HEK293 (cell line): ENCODE measurements around the gene PPP2R5D.

Experiments
- CTCF ChIA-PET: fragments of 350-600 bp; formaldehyde crosslinking; extraction: SDS; loops from one replicate; lab custom pipeline; 2021; ENCODE audit warnings: antibody characterized with exemption; lab: Yijun Ruan, JAX
- POLR2A ChIA-PET: fragments of 300-600 bp; formaldehyde crosslinking; extraction: SDS; loops from one replicate; lab custom pipeline; 2020; ENCODE audit warnings: antibody characterized with exemption, inconsistent platforms; lab: Yijun Ruan, JAX
- H3K27ac ChIP-seq: fragments of 200-500 bp; sonication (Bioruptor generic); 2 replicates; pipeline ENCODE4 v1.5.1; 2014; ENCODE audit warnings: low read depth, low read length, control low read depth, inconsistent platforms; ENCODE audit errors: extremely low read depth
- H3K36me3 ChIP-seq, 2 experiments: fragments of 200-500 bp in 1 of 2; sonication (Bioruptor generic) in 1 of 2; 1 replicate in 1 of 2; 2 replicates in 1 of 2; pipeline ENCODE4 v1.5.1; 2014 to 2017; ENCODE audit warnings: inconsistent platforms in 2 of 2, low read length in 2 of 2; ENCODE audit not compliant: control insufficient read depth in 2 of 2, insufficient read depth in 1 of 2
- H3K4me1 ChIP-seq: fragments of 200-500 bp; sonication (Bioruptor generic); 2 replicates; pipeline ENCODE4 v1.5.1; 2014; ENCODE audit warnings: mild to moderate bottlenecking, low read length, inconsistent platforms; ENCODE audit not compliant: control insufficient read depth, insufficient read depth
- H3K4me3 ChIP-seq: 2 replicates; pipeline ENCODE4 v1.5.1; 2011; ENCODE audit warnings: low read depth, mild to moderate bottlenecking, control low read depth, low read length, moderate library complexity
- H3K9me3 ChIP-seq: fragments of 200-500 bp; sonication (Bioruptor generic); 2 replicates; pipeline ENCODE4 v1.5.1; 2014; ENCODE audit warnings: low read depth, low read length, inconsistent platforms; ENCODE audit not compliant: control insufficient read depth, insufficient read depth
- BCL11A ChIP-seq: fragments of 450-650 bp; formaldehyde crosslinking; IDR thresholded peaks from 2 replicates; pipeline ENCODE4 v1.5.1; 2016; ENCODE audit warnings: low read depth, missing biosample characterization, missing genetic modification characterization
- EGR2 ChIP-seq: fragments of 450-650 bp; formaldehyde crosslinking; IDR thresholded peaks from 2 replicates; pipeline ENCODE4 v1.5.1; 2016; ENCODE audit warnings: low read depth, missing biosample characterization, missing genetic modification characterization
- GLIS1 ChIP-seq: fragments of 450-650 bp; formaldehyde crosslinking; IDR thresholded peaks from 2 replicates; pipeline ENCODE4 v1.5.1; 2016; ENCODE audit warnings: missing biosample characterization, missing genetic modification characterization
- OSR2 ChIP-seq: fragments of 450-650 bp; formaldehyde crosslinking; IDR thresholded peaks from 2 replicates; pipeline ENCODE4 v1.5.1; 2016; ENCODE audit warnings: missing biosample characterization, missing genetic modification characterization
- ZBTB21 ChIP-seq: fragments of 450-650 bp; formaldehyde crosslinking; IDR thresholded peaks from 2 replicates; pipeline ENCODE4 v1.5.1; 2017; ENCODE audit warnings: missing biosample characterization, missing genetic modification characterization
- ZNF10 ChIP-seq: fragments of 450-650 bp; formaldehyde crosslinking; IDR thresholded peaks from 2 replicates; pipeline ENCODE4 v1.5.1; 2017; ENCODE audit warnings: missing biosample characterization, missing genetic modification characterization
- ZNF132 ChIP-seq: fragments of 450-650 bp; formaldehyde crosslinking; IDR thresholded peaks from 2 replicates; pipeline ENCODE4 v1.5.1; 2017; ENCODE audit warnings: missing biosample characterization, missing genetic modification characterization, borderline replicate concordance
- ZNF133 ChIP-seq: fragments of 450-650 bp; formaldehyde crosslinking; IDR thresholded peaks from 2 replicates; pipeline ENCODE4 v1.5.1; 2016; ENCODE audit warnings: missing biosample characterization, missing genetic modification characterization
- ZNF174 ChIP-seq: fragments of 450-650 bp; formaldehyde crosslinking; IDR thresholded peaks from 2 replicates; pipeline ENCODE4 v1.5.0; 2017; ENCODE audit warnings: missing biosample characterization, mild to moderate bottlenecking, missing genetic modification characterization
- ZNF2 ChIP-seq: fragments of 450-650 bp; formaldehyde crosslinking; IDR thresholded peaks from 2 replicates; pipeline ENCODE4 v1.5.1; 2016; ENCODE audit warnings: missing biosample characterization, missing genetic modification characterization
- ZNF223 ChIP-seq: fragments of 450-650 bp; formaldehyde crosslinking; IDR thresholded peaks from 2 replicates; pipeline ENCODE4 v1.5.1; 2016; ENCODE audit warnings: missing biosample characterization, missing genetic modification characterization
- ZNF239 ChIP-seq: fragments of 450-650 bp; formaldehyde crosslinking; IDR thresholded peaks from 2 replicates; pipeline ENCODE4 v1.5.1; 2016; ENCODE audit warnings: missing biosample characterization, missing genetic modification characterization
- ZNF335 ChIP-seq: fragments of 450-650 bp; formaldehyde crosslinking; conservative IDR thresholded peaks from 2 replicates; pipeline ENCODE4 v1.5.1; 2016; ENCODE audit warnings: missing biosample characterization, missing genetic modification characterization
- ZNF48 ChIP-seq: fragments of 450-650 bp; formaldehyde crosslinking; IDR thresholded peaks from 2 replicates; pipeline ENCODE4 v1.5.1; 2016; ENCODE audit warnings: missing biosample characterization, missing genetic modification characterization
- ZNF558 ChIP-seq: fragments of 450-650 bp; formaldehyde crosslinking; IDR thresholded peaks from 2 replicates; pipeline ENCODE4 v1.5.1; 2016; ENCODE audit warnings: missing biosample characterization, missing genetic modification characterization
- ZNF585B ChIP-seq: fragments of 450-650 bp; formaldehyde crosslinking; IDR thresholded peaks from 2 replicates; pipeline ENCODE4 v1.5.1; 2016; ENCODE audit warnings: missing biosample characterization, missing genetic modification characterization
- ZNF600 ChIP-seq: fragments of 450-650 bp; formaldehyde crosslinking; IDR thresholded peaks from 2 replicates; pipeline ENCODE4 v1.5.1; 2016; ENCODE audit warnings: missing biosample characterization, missing genetic modification characterization
- ZNF658 ChIP-seq: fragments of 450-650 bp; formaldehyde crosslinking; IDR thresholded peaks from 2 replicates; pipeline ENCODE4; 2016; ENCODE audit warnings: missing biosample characterization, missing genetic modification characterization
- ZNF707 ChIP-seq: fragments of 450-650 bp; formaldehyde crosslinking; IDR thresholded peaks from 2 replicates; pipeline ENCODE4 v1.5.1; 2016; ENCODE audit warnings: missing biosample characterization, missing genetic modification characterization
- ZNF747 ChIP-seq: fragments of 450-650 bp; formaldehyde crosslinking; IDR thresholded peaks from 2 replicates; pipeline ENCODE4 v1.5.1; 2016; ENCODE audit warnings: missing biosample characterization, missing genetic modification characterization
- ZNF837 ChIP-seq: fragments of 450-650 bp; formaldehyde crosslinking; IDR thresholded peaks from 2 replicates; pipeline ENCODE4 v1.5.1; 2016; ENCODE audit warnings: missing biosample characterization, missing genetic modification characterization
- TF ChIP-seq, protein P1 (sequence below): fragments of 450-650 bp; formaldehyde crosslinking; IDR thresholded peaks from 2 replicates; pipeline ENCODE4 v1.5.1; 2016; ENCODE audit warnings: missing biosample characterization, missing genetic modification characterization
- TF ChIP-seq, protein P2 (sequence below): fragments of 450-650 bp; formaldehyde crosslinking; IDR thresholded peaks from 2 replicates; pipeline ENCODE4 v1.5.1; 2017; ENCODE audit warnings: missing biosample characterization, missing genetic modification characterization
- TF ChIP-seq, protein P3 (sequence below): fragments of 450-650 bp; formaldehyde crosslinking; IDR thresholded peaks from 2 replicates; pipeline ENCODE4 v1.5.1; 2017; ENCODE audit warnings: missing biosample characterization, missing genetic modification characterization
- TF ChIP-seq, protein P4 (sequence below): fragments of 450-650 bp; formaldehyde crosslinking; IDR thresholded peaks from 2 replicates; pipeline ENCODE4 v1.5.1; 2016; ENCODE audit warnings: missing biosample characterization, missing genetic modification characterization
- TF ChIP-seq, protein P5 (sequence below): fragments of 450-650 bp; formaldehyde crosslinking; IDR thresholded peaks from 2 replicates; pipeline ENCODE4 v1.5.1; 2016; ENCODE audit warnings: missing biosample characterization, missing genetic modification characterization
- TF ChIP-seq, protein P6 (sequence below): fragments of 450-650 bp; formaldehyde crosslinking; IDR thresholded peaks from 2 replicates; pipeline ENCODE4 v1.5.1; 2016; ENCODE audit warnings: missing biosample characterization, missing genetic modification characterization

The PPP2R5D gene

DNA sequence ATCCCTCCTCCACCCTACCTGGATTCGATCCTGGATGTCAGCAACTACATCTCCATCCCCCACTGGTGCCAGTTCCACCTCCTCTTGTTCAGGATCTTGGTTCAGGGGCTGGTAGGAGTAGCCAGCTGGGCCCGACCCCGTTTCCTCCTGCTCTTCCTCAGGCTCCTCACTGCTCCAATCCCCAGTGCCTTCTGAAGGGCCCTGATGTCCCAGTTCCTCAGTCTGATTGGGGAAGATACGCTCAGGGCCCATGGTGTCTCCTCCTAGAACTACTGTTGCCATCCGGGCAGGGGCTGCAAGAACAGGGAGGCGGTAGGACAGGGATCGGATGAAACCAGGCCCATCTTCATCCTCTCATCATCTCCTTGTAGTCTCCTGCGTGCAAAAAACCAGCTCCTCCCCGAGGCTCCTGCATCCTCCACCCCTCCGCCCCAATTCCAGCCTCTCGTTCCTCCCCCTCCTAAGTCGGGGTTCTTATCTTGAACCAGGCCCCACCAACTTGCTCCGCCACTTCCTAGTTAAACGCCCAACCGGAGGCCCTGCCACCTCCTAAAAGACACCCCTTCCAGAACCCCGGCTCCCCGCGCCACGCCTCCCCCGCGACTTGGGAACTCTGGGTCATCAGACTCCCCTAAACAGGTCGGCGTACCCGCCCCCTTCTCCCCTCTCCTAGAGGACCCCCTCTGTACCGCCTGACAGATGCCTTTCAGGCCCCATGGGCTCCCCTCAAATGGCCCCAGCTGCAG, 28.9 kb downstream of the PPP2R5D start:
- Histone ChIP-seq H3K36me3 (peaks cover 25 to 71% of the 10 kb centered on the region in 2 experiments), H3K4me1 (peaks cover 12% of the 10 kb centered on the region), H3K9me3 (no peaks in the 10 kb centered on the region), H3K27ac (peak overlapping the region; percentile 76), H3K4me3 (peak overlapping the region; percentile 70)
- CTCF ChIA-PET: interaction anchor here (0.6 to 2.6 kb wide), 5 partner anchors 8 to 351 kb away, joined by 3 to 14 read pairs (median 4); no protein-coding TSS in a partner anchor
- POLR2A ChIA-PET: interaction anchor here (0.6 to 4.6 kb wide), 28 partner anchors 10 to 1180 kb away, joined by 3 to 66 read pairs (median 6); partner anchors contain the start of genes CNPY3, CUL7, CUL9 and KLC4
- TF ChIP-seq ZNF707 (tag by site-specific recombination) (no peak), GLIS1 (tag by site-specific recombination) (no peak), ZNF48 (tag by site-specific recombination) (no peak), ZNF585B (tag by site-specific recombination) (no peak), ZNF2 (tag by site-specific recombination) (no peak), OSR2 (no peak), ZNF837 (tag by site-specific recombination) (no peak), BCL11A (no peak), ZNF658 (tag by site-specific recombination) (no peak), ZNF132 (tag by site-specific recombination) (no peak), ZNF239 (tag by site-specific recombination) (no peak), ZNF335 (tag by site-specific recombination) (peak; percentile 73), ZNF747 (tag by site-specific recombination) (no peak), ZNF558 (no peak), ZBTB21 (peak; percentile 45; the same call in 1 of the 2 replicates), ZNF600 (tag by site-specific recombination) (peak; percentile 32; the same call in 1 of the 2 replicates), ZNF174 (no peak), ZNF133 (tag by site-specific recombination) (no peak), ZNF10 (no peak; the same call in 1 of the 2 replicates), ZNF223 (no peak), EGR2 (tag by site-specific recombination) (peak; percentile 12; the same call in 1 of the 2 replicates)
- TF ChIP-seq, protein P1, sequence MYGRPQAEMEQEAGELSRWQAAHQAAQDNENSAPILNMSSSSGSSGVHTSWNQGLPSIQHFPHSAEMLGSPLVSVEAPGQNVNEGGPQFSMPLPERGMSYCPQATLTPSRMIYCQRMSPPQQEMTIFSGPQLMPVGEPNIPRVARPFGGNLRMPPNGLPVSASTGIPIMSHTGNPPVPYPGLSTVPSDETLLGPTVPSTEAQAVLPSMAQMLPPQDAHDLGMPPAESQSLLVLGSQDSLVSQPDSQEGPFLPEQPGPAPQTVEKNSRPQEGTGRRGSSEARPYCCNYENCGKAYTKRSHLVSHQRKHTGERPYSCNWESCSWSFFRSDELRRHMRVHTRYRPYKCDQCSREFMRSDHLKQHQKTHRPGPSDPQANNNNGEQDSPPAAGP: peak; percentile 42; the same call in 1 of the 2 replicates
- TF ChIP-seq, protein P2, sequence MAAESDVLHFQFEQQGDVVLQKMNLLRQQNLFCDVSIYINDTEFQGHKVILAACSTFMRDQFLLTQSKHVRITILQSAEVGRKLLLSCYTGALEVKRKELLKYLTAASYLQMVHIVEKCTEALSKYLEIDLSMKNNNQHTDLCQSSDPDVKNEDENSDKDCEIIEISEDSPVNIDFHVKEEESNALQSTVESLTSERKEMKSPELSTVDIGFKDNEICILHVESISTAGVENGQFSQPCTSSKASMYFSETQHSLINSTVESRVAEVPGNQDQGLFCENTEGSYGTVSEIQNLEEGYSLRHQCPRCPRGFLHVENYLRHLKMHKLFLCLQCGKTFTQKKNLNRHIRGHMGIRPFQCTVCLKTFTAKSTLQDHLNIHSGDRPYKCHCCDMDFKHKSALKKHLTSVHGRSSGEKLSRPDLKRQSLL: no peak; the same call in 1 of the 2 replicates
- TF ChIP-seq, protein P3, sequence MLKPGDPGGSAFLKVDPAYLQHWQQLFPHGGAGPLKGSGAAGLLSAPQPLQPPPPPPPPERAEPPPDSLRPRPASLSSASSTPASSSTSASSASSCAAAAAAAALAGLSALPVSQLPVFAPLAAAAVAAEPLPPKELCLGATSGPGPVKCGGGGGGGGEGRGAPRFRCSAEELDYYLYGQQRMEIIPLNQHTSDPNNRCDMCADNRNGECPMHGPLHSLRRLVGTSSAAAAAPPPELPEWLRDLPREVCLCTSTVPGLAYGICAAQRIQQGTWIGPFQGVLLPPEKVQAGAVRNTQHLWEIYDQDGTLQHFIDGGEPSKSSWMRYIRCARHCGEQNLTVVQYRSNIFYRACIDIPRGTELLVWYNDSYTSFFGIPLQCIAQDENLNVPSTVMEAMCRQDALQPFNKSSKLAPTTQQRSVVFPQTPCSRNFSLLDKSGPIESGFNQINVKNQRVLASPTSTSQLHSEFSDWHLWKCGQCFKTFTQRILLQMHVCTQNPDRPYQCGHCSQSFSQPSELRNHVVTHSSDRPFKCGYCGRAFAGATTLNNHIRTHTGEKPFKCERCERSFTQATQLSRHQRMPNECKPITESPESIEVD: no peak
- TF ChIP-seq, protein P4, sequence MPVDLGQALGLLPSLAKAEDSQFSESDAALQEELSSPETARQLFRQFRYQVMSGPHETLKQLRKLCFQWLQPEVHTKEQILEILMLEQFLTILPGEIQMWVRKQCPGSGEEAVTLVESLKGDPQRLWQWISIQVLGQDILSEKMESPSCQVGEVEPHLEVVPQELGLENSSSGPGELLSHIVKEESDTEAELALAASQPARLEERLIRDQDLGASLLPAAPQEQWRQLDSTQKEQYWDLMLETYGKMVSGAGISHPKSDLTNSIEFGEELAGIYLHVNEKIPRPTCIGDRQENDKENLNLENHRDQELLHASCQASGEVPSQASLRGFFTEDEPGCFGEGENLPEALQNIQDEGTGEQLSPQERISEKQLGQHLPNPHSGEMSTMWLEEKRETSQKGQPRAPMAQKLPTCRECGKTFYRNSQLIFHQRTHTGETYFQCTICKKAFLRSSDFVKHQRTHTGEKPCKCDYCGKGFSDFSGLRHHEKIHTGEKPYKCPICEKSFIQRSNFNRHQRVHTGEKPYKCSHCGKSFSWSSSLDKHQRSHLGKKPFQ (tag by site-specific recombination): no peak
- TF ChIP-seq, protein P5, sequence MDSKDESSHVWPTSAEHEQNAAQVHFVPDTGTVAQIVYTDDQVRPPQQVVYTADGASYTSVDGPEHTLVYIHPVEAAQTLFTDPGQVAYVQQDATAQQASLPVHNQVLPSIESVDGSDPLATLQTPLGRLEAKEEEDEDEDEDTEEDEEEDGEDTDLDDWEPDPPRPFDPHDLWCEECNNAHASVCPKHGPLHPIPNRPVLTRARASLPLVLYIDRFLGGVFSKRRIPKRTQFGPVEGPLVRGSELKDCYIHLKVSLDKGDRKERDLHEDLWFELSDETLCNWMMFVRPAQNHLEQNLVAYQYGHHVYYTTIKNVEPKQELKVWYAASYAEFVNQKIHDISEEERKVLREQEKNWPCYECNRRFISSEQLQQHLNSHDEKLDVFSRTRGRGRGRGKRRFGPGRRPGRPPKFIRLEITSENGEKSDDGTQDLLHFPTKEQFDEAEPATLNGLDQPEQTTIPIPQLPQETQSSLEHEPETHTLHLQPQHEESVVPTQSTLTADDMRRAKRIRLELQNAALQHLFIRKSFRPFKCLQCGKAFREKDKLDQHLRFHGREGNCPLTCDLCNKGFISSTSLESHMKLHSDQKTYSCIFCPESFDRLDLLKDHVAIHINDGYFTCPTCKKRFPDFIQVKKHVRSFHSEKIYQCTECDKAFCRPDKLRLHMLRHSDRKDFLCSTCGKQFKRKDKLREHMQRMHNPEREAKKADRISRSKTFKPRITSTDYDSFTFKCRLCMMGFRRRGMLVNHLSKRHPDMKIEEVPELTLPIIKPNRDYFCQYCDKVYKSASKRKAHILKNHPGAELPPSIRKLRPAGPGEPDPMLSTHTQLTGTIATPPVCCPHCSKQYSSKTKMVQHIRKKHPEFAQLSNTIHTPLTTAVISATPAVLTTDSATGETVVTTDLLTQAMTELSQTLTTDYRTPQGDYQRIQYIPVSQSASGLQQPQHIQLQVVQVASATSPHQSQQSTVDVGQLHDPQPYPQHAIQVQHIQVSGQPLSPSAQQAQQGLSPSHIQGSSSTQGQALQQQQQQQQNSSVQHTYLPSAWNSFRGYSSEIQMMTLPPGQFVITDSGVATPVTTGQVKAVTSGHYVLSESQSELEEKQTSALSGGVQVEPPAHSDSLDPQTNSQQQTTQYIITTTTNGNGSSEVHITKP: peak; percentile 33; the same call in 1 of the 2 replicates
- TF ChIP-seq, protein P6, sequence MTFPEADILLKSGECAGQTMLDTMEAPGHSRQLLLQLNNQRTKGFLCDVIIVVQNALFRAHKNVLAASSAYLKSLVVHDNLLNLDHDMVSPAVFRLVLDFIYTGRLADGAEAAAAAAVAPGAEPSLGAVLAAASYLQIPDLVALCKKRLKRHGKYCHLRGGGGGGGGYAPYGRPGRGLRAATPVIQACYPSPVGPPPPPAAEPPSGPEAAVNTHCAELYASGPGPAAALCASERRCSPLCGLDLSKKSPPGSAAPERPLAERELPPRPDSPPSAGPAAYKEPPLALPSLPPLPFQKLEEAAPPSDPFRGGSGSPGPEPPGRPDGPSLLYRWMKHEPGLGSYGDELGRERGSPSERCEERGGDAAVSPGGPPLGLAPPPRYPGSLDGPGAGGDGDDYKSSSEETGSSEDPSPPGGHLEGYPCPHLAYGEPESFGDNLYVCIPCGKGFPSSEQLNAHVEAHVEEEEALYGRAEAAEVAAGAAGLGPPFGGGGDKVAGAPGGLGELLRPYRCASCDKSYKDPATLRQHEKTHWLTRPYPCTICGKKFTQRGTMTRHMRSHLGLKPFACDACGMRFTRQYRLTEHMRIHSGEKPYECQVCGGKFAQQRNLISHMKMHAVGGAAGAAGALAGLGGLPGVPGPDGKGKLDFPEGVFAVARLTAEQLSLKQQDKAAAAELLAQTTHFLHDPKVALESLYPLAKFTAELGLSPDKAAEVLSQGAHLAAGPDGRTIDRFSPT (tag by site-specific recombination): no peak; the same call in 1 of the 2 replicates
